KG1 (cell line): ENCODE measurements around the gene ECI1.
"Not testable (repeated sequence)": the region's sequence is repeated elsewhere in the genome, so short reads cannot be mapped to it uniquely, and the experiment has no call there.

ENCODE experiments used
- DNase-seq: peaks from one replicate; lab custom pipeline; 2025; lab: John Stamatoyannopoulos, UW

The ECI1 gene

DNA sequence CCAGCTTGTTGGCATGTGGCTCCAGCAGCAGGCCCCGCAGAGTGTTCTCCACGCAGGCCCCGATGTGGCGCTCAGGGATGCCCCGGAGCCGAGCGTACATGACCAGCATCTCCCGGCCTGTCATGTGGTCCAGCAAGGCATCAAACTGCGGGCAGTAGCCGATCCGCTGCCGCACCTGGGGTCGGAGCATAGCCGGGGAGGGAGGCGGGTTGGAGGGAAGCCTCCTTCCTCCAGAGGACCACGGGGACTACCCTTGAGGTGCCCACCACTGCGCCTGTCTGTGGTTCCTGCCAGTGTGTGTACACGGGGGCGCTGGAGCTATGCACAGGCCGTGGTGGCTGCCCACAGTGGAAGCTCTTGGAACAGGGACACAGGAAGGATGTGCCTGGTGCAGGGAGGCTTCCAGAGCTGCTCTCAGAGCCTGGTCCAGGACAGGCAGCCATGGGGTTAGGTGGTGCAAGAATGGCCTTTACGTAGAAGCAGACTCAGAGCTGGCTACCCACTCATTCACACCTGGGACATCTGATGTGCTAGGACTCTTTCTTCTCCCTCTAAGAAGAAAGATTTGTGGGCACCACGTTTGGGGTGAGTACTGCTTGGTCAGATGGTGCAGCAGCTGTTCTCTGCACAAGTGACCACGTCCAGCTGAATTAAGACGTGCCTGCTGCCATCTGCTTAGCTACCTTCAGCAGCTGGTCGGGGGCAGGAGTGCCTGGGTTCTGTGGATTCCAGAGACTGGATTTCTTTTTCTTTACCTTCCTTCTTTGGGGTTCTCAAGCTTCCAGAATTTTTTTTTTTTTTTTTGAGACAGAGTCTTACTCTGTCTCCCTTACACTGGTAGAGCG is 27.8 kb upstream of the ECI1 start:
- no peak for DNase-seq

- no peak for DNase-seq
Observed at GRCh38 chr16:2278272-2278608, 26.9 kb upstream of the ECI1 start.

GRCh38 chr16:2277466-2278271 is 26.3 kb upstream of the ECI1 start:
- DNase-seq = no peak

- no peak for DNase-seq
Observed at GRCh38 chr16:2276368-2277195, 25.2 kb upstream of the ECI1 start.

DNA sequence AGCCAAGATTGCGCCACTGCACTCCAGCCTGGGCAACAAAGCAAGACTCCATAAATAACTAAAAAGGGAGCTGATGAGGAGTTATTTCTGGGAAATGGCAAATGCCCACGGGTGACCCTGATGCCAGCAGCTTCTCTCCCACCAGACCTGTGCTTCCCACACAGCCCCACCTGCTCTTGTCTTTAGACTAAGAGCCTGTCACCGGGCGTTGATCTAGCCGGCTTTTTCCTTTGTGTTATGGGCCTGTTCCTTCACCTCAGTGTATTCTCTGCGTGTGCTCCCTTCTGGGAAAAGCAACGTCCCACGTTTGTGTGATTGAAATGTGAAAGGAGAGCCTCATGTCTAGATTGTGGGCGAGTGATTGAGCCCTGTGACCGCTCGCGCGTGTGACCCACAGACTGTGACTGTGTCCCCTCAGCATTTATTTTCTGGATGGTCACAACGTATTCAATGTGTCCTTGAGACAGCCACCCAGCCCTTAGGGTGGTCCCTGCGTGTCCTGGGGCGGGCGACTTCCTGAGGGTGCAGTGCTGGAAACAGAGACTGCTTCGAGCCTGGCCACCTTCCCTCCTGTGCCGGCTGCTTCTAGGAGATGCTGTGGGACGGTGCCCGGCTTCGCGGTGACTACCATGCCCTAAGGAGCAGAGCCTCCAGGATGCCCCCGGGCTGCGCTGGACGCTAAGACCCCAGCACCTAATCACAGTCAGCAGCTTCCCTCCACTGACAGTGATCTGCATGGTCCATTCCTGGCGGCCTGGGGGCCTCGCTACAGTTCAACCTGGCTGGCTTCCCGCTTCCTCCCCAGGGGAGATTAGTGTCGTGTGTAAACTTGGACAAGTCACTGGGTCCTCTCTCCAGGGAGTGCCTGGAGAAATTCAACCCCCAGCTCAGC is 24.3 kb upstream of the ECI1 start:
- DNase-seq = no peak

DNA sequence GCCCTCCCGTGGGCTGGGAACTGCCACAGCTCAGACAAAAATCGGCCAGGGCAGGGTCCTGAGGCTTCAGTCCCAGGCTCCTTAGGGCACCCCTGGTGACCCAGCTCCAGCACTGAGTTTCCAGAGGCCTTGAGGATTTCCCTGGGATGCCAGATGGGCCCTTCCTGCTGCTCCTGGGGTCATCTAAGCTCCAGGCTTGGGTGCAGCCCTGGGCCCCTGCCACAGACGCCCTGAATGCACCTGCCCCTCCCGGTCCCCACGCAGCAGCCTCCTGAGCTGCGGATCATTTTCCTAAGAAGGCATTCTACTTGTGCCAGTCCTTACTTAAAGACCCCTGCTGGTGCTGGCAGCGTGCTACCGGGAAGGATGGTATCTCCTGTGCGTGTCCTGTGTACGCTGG is 22.5 kb upstream of the ECI1 start:
- DNase-seq = no peak

GRCh38 chr16:2273484-2273883 is 22.1 kb upstream of the ECI1 start:
- no peak for DNase-seq

GRCh38 chr16:2271848-2272461 is 20.6 kb upstream of the ECI1 start:
- no peak for DNase-seq

DNA sequence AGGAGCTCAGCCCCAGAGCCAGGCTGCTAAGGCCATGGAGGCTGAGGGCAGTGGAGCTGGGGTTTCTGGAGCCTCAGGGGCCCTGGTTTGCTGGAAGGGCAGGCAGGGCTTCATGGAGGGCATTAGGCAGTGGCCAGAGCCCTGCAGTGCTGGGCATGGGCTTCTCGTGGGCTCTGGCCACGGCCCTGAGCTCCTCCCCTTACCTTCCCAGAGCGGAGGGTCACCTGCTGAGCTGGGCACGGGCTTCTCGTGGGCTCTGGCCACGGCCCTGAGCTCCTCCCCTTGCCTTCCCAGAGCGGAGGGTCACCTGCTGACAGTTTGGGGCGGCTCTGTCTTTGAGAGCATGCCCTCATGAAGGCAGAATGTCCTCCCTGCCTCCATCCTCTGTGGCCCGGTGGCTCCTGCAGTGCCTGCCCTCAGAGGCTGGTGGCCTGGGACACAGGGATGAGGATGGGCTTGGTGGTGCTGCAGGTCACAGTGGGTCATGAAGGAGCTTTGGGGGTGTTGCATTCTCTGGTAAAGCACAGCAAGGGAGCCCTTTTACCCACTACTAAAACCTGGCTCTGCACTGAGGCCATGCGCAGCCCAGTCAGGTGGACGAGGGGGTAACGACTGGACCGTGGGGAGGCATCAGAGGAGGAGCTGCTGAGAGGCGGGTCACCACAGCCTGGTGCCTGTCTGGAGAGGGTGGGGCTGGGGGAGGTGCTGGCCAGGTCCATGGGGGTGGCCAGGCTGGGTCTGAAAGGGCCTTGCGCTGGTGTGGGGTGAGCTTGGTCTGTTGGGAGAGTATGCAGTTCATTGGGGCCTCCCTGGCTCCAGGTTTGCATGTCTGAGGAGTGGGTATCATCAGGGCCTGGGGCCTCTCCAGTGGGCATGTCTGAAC is 19.4 kb upstream of the ECI1 start:
- DNase-seq = no peak

DNA sequence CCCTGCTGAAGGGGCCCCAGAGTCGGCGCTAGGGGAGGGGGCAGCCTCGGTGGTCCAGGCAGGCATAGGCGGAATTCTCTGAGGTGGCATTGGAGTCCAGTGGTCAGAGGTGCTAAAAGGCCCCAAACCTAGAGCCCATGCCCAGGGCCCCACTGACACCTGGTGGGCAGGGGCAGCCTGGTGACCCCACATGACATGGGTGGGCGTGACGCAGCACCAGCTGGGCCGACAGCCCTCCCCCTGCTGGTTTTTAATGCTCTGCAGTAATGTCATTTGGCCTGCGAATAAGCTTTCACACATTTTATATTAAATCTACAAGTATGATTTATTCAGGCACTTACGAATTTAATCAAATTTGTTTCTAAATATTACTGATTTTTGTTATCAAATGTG is 18.7 kb upstream of the ECI1 start:
- no peak for DNase-seq

- DNase-seq = peak; percentile 97
Observed at GRCh38 chr16:2267913-2268666, 16.7 kb upstream of the ECI1 start, which contains the start of gene RNPS1. Gene RNPS1 (minus strand): TSS chr16:2268126. CDS start chr16:2264643, 3,483 bp downstream.

- peak; percentile 68 for DNase-seq
Observed at GRCh38 chr16:2267505-2267912, 16.1 kb upstream of the ECI1 start.

DNA sequence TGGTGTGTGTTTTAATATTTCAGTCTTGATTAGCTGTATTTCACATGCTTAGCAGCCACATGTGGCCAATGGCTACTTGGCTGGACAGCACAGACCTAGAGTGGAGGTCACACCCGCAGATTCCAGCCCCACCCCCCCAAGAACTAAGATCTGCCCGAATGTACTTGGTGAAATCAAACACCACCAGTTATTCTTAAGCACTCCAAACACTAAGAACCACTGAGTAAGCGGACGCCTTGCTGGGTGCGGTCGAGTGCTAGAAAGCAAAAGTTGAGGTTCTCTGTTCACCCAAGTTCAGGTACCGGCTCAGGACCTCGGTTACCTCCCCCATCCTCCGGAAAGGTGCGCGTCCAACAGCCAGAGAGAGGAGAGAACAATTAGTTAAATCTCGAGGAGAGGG is 15.5 kb upstream of the ECI1 start:
- not testable (repeated sequence) for DNase-seq

- not testable (repeated sequence) for DNase-seq
Observed at GRCh38 chr16:2263026-2263425, 11.6 kb upstream of the ECI1 start.

- no peak for DNase-seq
Observed at GRCh38 chr16:2260250-2260649, 8.9 kb upstream of the ECI1 start.

DNA sequence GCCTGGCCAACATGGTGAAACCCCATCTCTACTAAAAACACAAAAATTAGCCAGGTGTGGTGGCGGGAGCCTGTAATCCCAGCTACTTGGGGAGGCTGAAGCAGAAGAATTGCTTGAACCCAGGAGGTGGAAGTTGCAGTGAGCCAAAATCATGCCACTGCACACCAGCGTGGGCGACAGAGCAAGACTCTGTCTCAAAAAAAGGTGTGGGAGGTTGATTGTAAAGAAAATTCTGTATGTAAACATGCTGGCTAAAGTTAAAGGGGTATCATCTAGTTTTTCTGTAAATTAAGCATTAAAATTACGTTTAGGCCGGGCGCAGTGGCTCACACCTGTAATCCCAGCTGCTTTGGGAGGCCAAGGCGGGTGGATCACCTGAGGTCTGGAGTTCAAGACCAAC is 7.1 kb upstream of the ECI1 start:
- not testable (repeated sequence) for DNase-seq

DNA sequence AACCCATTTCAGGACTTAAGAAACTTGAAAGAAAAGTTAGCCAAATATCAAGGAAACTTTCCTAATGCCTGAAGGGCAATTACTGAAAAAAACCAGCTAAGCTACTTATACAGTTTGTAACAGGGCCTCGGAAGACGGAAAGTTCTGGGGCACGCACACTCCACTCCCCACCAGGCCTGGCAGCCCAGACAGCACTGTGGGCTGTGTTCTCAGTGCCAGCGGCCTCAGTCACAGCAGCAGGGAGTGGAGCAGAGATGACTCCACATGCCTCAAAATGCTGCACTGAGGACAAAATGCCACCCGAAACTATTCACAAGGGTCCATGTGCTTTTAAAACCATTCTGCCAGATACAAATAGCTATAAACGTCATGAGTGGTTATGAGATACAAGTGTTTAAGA is 6.3 kb upstream of the ECI1 start:
- no peak for DNase-seq

GRCh38 chr16:2256531-2257140 is 5.2 kb upstream of the ECI1 start:
- DNase-seq = no peak

DNA sequence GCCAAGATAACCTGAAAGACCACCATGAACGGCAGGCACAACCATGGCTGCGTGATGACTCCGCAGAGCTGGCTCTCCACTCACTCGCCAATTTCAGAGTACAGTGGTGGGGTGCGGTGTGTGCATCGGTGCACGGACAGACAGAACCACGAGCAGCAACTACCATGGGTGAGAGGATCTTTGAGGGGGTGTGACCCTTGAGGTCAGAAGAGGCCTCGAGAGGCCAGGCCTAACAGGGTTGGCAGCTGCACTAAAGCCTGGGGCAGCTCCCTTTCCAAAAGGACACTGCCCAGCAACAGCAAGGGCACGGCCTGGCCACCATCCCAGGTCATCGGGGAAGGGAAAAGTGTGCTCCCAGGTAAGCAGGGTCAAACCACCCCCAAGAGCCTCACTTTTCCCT is 1.9 kb upstream of the ECI1 start:
- no peak for DNase-seq
